Stimulated activated CD8-positive, alpha-beta memory T cell treated with anti-CD3 and anti-CD28 coated beads, Interleukin-2, amount 100 ng/mL, for 48 hours (primary cell): ENCODE results near the gene OR8B3.
"Not testable (repeated sequence)": the region's sequence is repeated elsewhere in the genome, so short reads cannot be mapped to it uniquely, and the experiment has no call there.

ENCODE experiments used
- DNase-seq, 2 donors: peaks; one replicate each; pipeline ENCODE4 v3.0.0-alpha.2; 2020; ENCODE audit warnings: low read depth in 2 of 2

The OR8B3 gene, protein sequence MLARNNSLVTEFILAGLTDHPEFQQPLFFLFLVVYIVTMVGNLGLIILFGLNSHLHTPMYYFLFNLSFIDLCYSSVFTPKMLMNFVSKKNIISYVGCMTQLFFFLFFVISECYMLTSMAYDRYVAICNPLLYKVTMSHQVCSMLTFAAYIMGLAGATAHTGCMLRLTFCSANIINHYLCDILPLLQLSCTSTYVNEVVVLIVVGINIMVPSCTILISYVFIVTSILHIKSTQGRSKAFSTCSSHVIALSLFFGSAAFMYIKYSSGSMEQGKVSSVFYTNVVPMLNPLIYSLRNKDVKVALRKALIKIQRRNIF

DNA sequence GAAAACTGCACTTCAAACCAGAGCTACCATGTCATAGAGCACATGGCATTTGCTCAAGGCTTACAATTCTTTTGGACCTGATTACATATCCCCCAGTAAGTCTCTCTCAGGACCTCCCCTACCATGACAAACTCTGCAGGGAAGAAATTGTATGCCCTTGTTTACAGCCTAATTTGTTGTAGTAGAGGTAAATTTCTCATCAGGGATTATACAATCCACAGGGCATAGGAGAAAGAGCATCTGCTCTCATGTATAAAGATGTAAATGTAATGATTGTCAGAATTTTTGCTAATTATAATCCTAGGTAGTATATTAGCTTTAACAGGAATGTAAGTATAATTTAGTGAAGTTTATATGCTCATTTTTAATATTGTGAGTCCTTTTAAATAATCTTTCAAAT, at the start of gene OR8B3:
OR8B3 (minus strand) TSS at position 101 of the 400 bp plus-strand sequence. CDS start 1,673 bp downstream, outside the sequence.
- DNase-seq: no peak

DNA sequence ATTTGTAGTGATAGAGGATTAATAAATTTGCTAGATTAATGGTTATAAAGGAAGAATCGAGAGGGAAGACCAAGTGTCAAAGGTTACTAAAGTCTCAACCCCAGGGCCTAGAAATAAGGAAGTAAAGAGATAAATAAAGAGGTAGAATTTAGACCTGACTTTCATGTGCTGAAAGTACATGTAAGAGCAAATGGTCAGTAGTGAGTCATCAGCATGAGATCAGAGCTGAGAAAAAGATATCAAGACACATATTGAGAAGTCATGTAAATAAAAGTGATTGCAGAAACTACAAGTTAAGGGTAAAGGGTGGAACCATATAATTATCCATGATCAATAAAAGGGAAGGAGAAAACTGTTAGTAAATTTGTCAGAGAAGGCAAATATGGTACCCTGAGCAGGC, 48.1 kb upstream of the OR8B3 start:
- DNase-seq: no peak

DNA sequence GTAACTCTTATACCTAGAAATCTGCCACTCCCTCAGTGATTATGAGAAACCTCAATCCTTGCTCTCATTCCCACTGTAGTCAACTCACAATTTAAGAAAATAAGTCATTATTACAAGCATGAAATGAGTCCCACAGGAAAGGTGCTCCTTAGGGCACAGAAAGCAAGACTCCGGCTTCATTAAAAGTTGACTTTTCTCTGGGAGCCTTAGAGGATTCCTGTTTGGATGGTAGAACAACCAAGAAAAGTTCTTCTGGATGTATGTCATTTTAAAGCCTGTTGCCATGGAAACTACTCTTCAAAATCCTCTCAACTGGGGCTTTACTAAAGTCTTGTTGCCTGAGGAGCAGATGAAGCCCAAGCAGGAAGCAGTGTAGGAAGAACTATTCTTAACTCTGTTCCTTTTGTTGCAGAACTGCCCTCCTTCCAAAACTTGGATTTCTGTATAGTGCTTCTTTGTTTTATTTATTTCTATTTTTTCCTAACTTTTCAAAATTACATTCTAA, 46.9 kb upstream of the OR8B3 start, which contains the start of gene OR8B8:
OR8B8 (minus strand) TSS at position 51 of the 505 bp plus-strand sequence. CDS start 4,611 bp downstream, outside the sequence.
- no peak for DNase-seq

DNA sequence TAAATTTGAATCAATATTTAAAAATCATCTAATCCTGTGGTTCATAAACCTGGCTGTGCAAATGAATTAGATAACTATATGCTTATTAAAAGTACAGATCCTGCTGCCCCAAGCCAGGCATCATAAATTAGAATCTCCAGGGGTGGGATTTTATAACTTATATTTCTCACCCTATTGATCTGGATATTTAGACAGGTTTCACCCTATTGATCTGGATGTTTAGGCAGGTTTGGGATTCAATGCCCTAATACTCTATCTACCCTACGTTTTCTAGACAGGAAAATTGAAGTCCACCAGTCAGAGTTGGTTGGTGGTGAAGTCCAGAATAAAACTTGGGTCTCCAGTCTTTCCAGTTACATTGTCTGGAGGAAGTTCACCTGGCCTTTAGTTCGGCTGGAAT, 44.0 kb upstream of the OR8B3 start:
- DNase-seq: no peak

DNA sequence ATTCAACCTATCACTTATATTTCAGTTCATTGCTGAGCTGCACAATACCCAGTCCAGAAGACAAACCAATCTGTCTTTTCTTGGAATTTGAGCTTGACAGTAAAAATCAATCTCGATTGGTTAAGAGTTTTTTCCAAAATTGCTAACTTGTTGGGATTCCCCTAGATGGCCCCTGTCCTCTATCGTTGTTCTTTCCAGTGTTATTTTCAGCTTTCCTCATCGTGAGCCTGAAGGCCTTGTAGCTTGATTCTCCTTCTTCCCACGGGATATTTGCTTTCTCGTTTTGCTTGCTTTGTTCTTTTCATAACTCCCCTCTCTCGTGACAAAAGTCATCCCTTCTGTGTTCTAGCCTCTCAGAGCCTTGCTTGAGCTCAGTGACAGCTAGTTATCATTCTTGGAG, 43.6 kb upstream of the OR8B3 start:
- no peak for DNase-seq

DNA sequence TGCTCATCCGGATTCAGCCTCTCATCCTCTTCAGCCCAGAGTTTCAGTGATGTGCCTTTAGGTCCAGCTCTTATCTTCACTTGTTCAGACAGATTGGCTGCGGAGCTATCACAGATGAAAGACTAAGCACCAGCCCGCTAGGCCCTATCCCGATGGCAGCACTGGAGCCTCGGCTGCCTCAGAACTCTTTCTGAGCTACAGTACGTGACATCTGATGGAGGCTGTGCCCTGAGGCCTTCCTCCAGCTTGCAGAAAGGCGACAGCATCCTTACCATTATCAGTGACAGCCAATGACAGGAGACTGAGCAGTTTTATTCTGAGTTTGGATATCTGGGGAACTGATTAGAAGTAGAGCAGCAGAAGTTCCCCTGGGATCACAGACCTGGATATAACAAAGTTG, 42.7 kb upstream of the OR8B3 start:
- DNase-seq: no peak

DNA sequence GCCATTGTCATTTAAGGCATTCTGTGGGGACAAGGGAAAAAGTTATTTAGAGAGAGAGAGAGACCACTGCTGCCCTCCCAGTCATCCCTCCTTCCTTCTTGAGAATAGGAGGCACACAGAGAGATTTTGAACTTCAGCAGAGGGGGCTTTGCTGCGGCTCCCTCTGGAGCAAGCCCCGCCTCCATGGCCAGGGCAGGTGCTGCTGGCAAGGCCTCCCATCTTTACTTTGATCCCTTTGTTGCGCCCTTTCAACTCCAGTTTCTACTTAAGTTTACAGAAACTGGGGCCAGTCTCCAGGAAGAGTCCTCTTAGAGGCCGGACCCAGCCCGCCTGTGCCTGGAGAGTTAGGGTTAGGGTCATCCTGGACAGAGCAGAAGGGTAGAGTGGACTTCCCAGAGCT, 42.3 kb upstream of the OR8B3 start:
- DNase-seq: no peak

DNA sequence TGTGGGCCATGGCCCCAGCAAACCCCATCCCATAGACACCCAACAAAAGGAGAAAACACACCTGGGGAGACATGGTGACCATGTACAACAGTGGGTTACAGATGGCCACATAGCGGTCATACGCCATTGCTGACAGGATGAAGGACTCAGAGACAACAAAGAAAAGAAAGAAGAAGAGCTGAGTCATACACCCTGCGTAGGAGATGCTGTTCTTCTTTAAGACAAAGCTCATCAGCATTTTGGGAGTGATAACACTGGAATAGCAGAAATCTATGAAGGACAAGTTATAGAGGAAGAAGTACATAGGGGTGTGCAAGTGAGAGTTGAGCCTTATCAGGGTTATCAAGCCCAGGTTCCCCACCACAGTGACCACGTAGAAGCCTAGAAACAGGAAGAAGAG, 41.8 kb upstream of the OR8B3 start:
- no peak for DNase-seq

DNA sequence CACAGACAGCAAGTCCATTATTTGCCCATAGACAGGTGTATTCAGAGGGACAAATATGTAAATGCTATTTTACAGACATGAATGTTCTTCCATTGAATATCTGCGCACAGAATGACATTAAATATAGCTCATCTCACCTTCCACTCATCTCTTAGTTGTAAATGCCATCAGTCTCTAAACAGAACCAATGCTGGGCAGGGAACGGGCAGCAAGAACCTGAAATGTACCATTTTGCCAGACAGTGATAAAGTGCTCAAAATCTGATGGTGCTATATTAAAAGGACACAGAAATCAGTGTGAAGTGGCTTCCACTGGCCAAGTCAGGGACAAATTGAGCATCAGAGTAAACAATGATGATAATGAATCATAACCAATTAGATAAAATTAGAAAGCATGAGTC, 35.9 kb upstream of the OR8B3 start:
- no peak for DNase-seq

DNA sequence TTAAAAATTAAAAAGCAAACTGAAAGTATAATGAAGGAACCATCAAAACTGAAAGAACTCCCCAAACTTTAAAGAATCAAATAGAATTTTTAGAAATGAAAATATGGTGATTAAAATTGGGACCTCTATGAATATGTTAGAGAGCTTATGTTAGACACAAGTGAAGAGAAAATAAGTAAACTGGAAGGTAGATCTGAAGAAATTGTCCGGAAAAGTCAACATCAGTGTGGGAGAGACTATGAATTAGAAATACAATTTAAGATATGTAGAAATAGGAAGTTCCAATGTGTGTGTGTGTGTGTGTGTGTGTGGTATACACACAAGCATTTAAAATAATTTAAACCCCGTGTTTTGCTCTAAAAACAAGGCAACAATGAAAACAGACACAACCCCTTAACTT, 30.8 kb upstream of the OR8B3 start:
- no peak for DNase-seq

DNA sequence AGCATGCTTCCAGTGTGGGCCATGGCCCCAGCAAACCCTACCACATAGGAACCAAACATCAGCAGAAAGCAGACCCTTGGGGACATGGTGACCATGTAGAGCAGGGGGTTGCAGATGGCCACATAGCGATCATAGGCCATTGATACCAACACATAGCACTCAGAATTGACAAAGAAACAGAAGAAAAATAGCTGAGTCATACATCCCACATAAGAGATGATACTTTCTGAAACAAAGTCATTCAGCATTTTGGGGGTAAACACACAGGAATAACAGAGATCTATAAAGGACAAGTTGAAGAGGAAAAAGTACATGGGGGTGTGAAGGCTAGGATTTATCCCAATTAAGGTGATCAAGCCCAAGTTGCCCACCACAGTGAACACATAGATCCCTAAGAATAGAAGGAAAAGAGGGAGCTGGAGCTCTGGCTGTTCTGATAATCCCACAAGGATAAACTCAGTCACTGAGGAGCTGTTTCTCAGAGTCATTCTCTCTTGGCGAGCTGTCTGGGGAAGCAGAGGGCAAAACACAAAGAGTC, 25.6 kb upstream of the OR8B3 start, which contains the start of gene OR8B4:
OR8B4 (minus strand) TSS at position 488 of the 538 bp plus-strand sequence; CDS start at position 488, 0 bp downstream.
- no peak for DNase-seq

DNA sequence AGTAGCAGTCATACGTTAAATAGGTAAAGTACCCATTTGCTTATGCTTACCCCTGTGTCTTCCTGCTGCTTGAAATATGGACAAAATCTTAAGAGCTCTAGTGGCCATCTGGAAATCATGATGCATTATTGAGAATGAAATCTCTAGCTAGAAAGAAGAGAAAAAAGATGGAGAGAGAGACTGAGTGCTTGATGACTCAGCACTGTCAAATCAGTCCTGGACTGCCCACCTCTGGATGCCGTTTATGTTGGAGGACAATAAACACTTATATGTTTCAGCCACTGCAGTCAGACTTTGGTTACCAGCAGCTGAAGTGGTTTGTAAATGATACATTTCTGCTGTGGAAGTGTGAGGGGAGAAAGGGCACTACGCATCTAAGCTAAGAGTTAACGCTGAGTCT, 22.2 kb upstream of the OR8B3 start:
- DNase-seq: no peak

DNA sequence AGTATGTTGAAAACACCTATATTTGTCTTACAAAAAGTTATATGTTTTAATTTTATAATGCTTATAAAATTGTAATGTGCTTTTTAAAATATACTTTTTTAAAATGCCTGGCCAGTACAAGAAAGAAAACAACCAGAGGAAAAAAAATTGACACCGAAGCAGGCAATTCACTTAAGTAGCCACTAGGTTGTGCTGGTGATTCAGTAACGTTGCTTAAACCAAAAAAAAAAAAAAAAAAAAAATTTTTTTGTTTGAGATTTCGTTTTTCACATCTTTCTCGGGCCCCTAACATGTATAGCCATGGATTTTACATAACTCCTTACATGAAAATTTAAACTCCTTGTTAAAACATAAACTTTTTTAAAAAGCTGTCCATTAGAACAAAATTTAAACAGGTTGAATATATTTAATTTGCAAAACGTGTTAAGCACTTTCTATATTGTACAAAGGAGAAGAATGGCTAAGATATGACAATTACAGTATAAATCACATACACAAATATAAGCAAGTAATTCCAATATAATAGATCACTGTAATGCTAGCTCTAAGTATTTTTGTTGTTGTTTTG, 16.6 kb upstream of the OR8B3 start:
- DNase-seq: no peak

DNA sequence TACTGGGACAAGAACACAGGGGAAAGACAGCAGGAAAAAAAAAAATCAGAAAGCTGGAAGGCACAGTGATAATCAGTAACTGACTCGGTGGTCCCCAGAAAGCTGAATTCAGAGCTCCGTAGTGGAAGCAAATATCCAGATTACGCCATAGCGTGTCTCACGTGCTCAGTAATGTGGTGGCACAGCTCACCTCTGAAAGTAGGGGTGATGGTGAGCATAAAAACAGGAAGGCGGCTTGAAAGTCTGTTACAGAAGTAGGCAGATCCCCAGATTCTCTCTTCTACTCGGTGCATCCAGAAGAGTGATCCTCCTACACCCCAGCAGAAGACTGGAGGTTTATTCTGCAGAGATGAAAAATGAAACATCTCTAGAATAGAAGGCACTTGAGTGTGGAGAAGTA, 11.1 kb upstream of the OR8B3 start:
- DNase-seq: no peak

DNA sequence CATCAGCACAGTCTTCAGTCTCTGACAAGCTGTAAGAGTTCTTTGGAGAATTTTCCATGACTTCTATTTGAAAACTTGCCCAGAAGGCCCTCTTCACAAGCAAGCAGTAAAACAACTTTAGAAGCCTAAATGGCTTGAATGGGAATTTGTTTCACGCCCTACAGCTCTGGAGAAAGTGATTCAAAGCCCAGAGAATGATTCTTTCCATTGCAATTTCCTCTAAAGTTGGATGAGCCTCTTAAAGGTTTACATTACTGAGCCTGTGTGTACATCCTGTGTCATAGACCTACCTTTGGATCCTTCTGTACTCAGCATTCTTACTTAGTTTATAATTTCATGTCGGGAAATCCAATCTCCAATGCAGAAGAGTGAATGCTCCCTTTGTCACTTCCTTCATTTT, 6.8 kb upstream of the OR8B3 start:
- no peak for DNase-seq

DNA sequence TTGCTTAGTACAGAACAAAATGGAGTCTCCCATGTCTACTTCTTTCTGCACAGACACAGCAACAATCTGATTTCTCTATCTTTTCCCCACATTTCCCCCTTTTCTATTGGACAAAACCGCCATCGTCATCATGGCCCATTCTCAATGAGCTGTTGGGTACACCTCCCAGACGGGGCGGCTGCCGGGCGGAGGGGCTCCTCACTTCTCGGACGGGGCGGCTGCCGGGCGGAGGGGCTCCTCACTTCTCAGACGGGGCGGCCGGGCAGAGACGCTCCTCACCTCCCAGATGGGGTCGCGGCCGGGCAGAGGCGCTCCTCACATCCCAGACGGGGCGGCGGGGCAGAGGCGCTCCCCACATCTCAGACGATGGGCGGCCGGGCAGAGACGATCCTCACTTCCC, 4.4 kb upstream of the OR8B3 start:
- not testable (repeated sequence) for DNase-seq

DNA sequence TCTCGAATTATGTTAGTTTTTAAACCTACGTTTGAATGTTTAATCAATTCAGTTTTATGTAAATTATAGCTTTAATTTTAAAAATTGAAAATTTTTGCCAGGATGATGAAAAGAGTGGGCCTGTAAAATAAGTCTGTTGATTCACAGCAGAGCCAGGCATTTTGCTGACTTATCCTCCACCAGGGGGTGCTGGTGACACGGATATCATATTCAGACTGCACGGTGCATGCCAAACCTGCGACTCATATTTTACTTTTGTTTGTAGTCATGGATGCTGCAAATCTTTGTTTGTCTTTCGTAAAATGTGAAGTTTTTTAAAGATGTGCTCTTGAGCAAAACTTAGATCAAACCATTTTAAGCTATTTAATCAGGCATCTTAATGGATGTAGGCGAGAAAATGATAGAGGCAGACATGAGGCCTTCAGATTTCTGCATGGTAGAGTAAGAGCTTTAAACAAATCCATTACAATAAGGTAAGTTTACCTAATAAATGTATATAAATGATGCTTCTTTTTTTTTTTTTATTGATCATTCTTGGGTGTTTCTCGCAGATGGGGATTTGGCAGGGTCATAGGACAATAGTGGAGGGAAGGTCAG, 3.6 kb upstream of the OR8B3 start:
- peak; percentile 25 to 35 for DNase-seq

DNA sequence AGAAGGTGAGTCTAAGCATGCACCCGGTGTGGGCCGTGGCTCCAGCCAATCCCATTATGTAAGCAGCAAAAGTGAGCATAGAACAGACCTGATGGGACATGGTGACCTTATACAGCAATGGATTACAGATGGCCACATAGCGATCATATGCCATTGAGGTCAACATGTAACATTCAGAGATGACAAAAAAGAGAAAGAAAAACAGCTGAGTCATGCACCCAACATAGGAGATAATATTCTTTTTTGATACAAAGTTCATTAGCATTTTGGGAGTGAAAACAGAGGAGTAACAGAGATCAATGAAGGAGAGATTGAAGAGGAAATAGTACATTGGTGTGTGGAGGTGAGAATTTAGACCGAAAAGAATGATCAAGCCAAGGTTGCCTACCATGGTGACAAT, 2.0 kb downstream of the OR8B3 start:
- not testable (repeated sequence) for DNase-seq

DNA sequence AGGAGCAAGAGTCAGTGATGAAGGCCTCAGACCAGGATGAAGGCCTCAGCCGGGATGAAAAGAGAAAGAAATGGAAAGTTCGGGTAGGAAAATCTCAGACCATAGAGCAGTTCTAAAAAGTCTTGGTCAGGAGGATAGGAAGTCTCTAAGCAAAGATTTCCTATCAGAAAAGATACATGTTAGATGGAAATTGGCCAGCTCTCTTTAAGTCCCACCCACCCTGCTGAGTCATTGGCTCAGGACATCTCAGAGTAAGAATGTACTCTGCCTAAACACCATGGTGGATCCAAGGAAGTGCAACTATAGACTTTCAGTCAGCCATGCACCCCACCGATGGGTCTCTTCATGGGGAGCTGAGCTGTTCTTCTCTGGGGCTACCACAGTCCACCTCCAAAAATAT, 4.4 kb downstream of the OR8B3 start:
- DNase-seq: no peak

DNA sequence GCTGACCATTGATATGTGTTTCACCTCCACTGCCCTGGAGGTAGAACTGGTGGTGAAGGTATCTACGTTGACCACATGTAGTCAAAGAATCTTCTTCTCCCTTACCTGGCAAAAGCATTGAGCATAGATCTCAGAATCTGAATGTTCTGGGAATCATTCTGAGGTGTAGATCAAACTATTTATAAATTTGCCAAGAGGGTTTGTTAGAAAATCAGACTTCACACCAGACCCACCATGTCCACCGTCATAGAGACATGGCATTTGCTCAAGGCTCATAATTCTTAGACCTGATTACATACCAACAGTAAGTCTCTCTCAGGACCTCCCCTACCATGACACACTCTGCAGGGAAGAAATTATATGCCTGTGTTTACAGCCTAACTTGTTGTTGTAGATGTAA, 14.4 kb downstream of the OR8B3 start, which contains the start of gene OR8B2:
OR8B2 (minus strand) TSS at position 101 of the 400 bp plus-strand sequence. CDS start 1,156 bp downstream, outside the sequence.
- DNase-seq: no peak

DNA sequence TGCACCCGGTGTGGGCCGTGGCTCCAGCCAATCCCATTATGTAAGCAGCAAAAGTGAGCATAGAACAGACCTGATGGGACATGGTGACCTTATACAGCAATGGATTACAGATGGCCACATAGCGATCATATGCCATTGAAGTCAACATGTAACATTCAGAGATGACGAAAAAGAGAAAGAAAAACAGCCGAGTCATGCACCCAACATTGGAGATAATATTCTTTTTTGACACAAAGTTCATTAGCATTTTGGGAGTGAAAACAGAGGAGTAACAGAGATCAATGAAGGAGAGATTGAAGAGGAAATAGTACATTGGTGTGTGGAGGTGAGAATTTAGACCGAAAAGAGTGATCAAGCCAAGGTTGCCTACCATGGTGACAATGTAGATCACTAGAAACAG, 16.0 kb downstream of the OR8B3 start:
- not testable (repeated sequence) for DNase-seq

DNA sequence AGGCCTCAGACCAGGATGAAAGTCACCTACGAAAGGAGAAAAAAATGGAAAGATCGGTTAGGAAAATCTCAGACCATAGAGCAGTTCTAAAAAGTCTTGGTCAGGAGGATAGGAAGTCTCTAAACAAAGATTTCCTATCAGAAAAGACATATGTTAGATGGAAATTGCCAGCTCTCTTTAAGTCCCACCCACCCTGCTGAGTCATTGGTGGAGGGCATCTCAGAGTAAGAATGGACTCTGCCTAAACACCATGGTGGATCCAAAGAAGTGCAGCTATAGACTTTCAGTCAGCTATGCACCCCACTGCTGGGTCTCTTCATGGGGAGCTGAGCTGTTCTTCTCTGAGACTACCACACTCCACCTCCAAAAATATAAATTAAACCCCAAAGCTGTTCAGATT, 18.2 kb downstream of the OR8B3 start:
- no peak for DNase-seq
